CD4-positive, alpha-beta memory T cell (primary cell): ENCODE results near the gene PCDHGA5. TPM values are rescaled to one million over a fixed set of nuclear protein-coding genes. Genes with fewer than 3 reads are reported as not detected.

Experiments
- CTCF ChIA-PET: fragments of 350-600 bp; sonication (Branson Sonifier 250); formaldehyde crosslinking; loops from one replicate; lab custom pipeline; 2021; ENCODE audit warnings: inconsistent platforms; ENCODE audit not compliant: partially characterized antibody; lab: Charles Lee
- POLR2A ChIA-PET: fragments of 350-600 bp; sonication (Branson Sonifier 250); formaldehyde crosslinking; loops from one replicate; lab custom pipeline; 2021; ENCODE audit not compliant: partially characterized antibody; lab: Charles Lee
- DNase-seq, 5 donors: peaks; one replicate each; pipeline versions ENCODE4 v3.0.0 to v3.0.0-alpha.2; 2020 to 2022; ENCODE audit warnings: mixed read lengths in 1 of 5
- H3K27ac ChIP-seq: one replicate; pipeline ENCODE4 v1.7.0; 2013; ENCODE audit warnings: low read depth, low read length
- H3K27me3 ChIP-seq: 2 replicates; pipeline ENCODE4 v1.7.0; 2013; ENCODE audit warnings: mild to moderate bottlenecking, low read length, moderate library complexity; ENCODE audit not compliant: insufficient read depth
- H3K36me3 ChIP-seq: 2 replicates; pipeline ENCODE4 v1.7.0; 2013; ENCODE audit warnings: mild to moderate bottlenecking, low read length, moderate library complexity; ENCODE audit not compliant: insufficient read depth
- H3K4me1 ChIP-seq: 2 replicates; pipeline ENCODE4 v1.7.0; 2013; ENCODE audit warnings: mild to moderate bottlenecking, low read length, moderate library complexity; ENCODE audit not compliant: insufficient read depth
- H3K4me3 ChIP-seq, 2 donors: one replicate each; pipeline ENCODE4 v1.7.0; 2013; ENCODE audit warnings: low read length in 2 of 2, mild to moderate bottlenecking in 1 of 2
- H3K9me3 ChIP-seq, 2 donors: one replicate each; pipeline ENCODE4 v1.7.0; 2013; ENCODE audit warnings: low read length in 2 of 2, control low read depth in 1 of 2; ENCODE audit not compliant: control insufficient read depth in 1 of 2
- H3K27ac Mint-ChIP-seq, 7 donors: one replicate each; pipeline ENCODE4 v1.8.0; 2020 to 2021; ENCODE audit warnings: mixed read lengths in 7 of 7, mild to moderate bottlenecking in 6 of 7, inconsistent platforms in 3 of 7, moderate library complexity in 3 of 7
- H3K27me3 Mint-ChIP-seq, 2 donors: one replicate each; pipeline ENCODE4 v1.8.0; 2020 to 2021; ENCODE audit warnings: mixed read lengths in 2 of 2
- H3K36me3 Mint-ChIP-seq, 2 donors: one replicate each; pipeline ENCODE4 v1.8.0; 2020 to 2021; ENCODE audit warnings: mixed read lengths in 2 of 2, inconsistent platforms in 1 of 2, mild to moderate bottlenecking in 1 of 2
- H3K4me1 Mint-ChIP-seq, 4 donors: one replicate each; pipeline ENCODE4 v1.8.0; 2020 to 2021; ENCODE audit warnings: mixed read lengths in 4 of 4, mild to moderate bottlenecking in 1 of 4
- H3K4me3 Mint-ChIP-seq, 8 donors: one replicate each; pipeline ENCODE4 v1.8.0; 2020 to 2021; ENCODE audit warnings: mixed read lengths in 8 of 8, mild to moderate bottlenecking in 7 of 8, moderate library complexity in 6 of 8, inconsistent platforms in 3 of 8
- H3K9me3 Mint-ChIP-seq, 8 donors: one replicate each; pipeline ENCODE4 v1.8.0; 2020 to 2021; ENCODE audit warnings: mixed read lengths in 8 of 8, mild to moderate bottlenecking in 5 of 8, inconsistent platforms in 3 of 8, moderate library complexity in 1 of 8
- intact Hi-C: fragments of 100-400 bp; cut with micrococcal nuclease; formaldehyde crosslinking; loops from one replicate; pipeline ENCODE4 v1.15.1; 2023
- polyA plus RNA-seq, 2 donors: library from polyadenylated mRNA; unstranded; fragments of 300-500 nt; fragmentation: Illumina TruSeq; gene quantifications; one replicate each; pipeline ENCODE4 v1.2.3, GENCODE V29; 2021
- total RNA-seq, 2 experiments: library from RNA; stranded (reverse); gene quantifications; one replicate each; pipeline ENCODE4 v1.2.3, GENCODE V29; 2021

Gene PCDHGA5
- total and polyA plus RNA-seq, 4 experiments from 2014 or later, result 0.28 to 0.44 TPM; not detected in 2

DNA sequence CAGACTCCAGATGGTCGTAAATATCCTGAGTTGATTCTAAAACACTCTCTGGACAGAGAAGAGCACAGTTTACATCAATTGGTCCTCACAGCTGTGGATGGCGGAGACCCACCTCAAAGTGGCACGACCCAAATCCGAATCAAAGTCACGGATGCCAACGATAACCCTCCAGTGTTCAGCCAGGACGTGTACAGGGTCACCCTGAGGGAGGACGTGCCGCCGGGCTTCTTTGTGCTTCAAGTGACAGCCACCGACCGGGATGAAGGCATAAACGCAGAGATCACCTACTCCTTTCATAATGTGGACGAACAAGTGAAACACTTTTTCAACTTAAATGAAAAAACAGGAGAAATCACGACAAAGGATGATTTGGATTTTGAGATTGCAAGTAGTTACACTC lies 3.3 kb upstream of the PCDHGA5 start:
- Mint-ChIP-seq H3K9me3 (peaks cover 5 to 77% (median 68%) of the 10 kb centered on the region in 8 donors), H3K36me3 (peaks cover 9 to 12% of the 10 kb centered on the region in 2 donors), H3K27me3 (peaks cover 57% of the 10 kb centered on the region in 2 donors), H3K27ac (peak overlapping the region in 4 of 7 donors; percentile 8 to 53 (median 28)), H3K4me1 (peaks cover 0 to 5% (median 2%) of the 10 kb centered on the region in 4 donors), H3K4me3 (peak overlapping the region in 1 of 8 donors; percentile 15)
- POLR2A ChIA-PET, result no interaction called here
- no peak overlapping the region for H3K27ac ChIP-seq
- no peak overlapping the region for H3K4me3 ChIP-seq
- H3K36me3 ChIP-seq, result no peaks in the 10 kb centered on the region
- peaks cover 12% of the 10 kb centered on the region for H3K27me3 ChIP-seq
- intact Hi-C loops, result no loop called here
- no peak for DNase-seq
- H3K4me1 ChIP-seq, result no peaks in the 10 kb centered on the region
- peaks cover 0 to 4% of the 10 kb centered on the region in 2 donors for H3K9me3 ChIP-seq
- CTCF ChIA-PET, result no interaction called here

DNA sequence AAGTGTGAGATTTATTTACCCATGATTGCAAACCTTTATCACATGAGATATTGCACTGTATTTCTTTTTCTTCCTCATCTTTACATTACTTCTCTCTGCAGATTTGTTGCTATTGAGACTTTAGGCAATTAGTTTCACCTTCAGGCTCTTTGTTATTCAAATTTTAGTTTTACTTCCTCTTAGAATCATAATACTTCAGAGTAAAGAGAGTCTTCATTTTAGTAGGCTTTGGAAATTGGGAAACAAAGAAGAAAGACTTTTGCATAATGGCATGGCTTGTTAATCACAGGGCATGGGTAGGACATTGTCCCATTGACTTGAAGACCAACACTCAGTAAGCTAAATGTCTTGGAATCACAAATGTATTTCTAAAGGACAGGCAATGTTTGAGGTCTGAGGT lies 1.2 kb upstream of the PCDHGA5 start:
- H3K27me3 Mint-ChIP-seq, result peaks cover 51 to 57% of the 10 kb centered on the region in 2 donors
- H3K27ac Mint-ChIP-seq, result peak overlapping the region in 1 of 7 donors; percentile 75
- no peaks in the 10 kb centered on the region for H3K4me1 ChIP-seq
- H3K9me3 Mint-ChIP-seq, result peaks cover 5 to 77% (median 67%) of the 10 kb centered on the region in 8 donors
- peaks cover 0 to 4% of the 10 kb centered on the region in 2 donors for H3K9me3 ChIP-seq
- DNase-seq, result no peak
- intact Hi-C loops, result no loop called here
- H3K4me3 ChIP-seq, result no peak overlapping the region
- H3K27ac ChIP-seq, result no peak overlapping the region
- ChIA-PET POLR2A (no interaction called here), CTCF (no interaction called here)
- peaks cover 9 to 14% of the 10 kb centered on the region in 2 donors for H3K36me3 Mint-ChIP-seq
- H3K36me3 ChIP-seq, result no peaks in the 10 kb centered on the region
- peaks cover 14% of the 10 kb centered on the region for H3K27me3 ChIP-seq
- peak overlapping the region in 2 of 8 donors; percentile 40 to 42 for H3K4me3 Mint-ChIP-seq
- H3K4me1 Mint-ChIP-seq, result peaks cover 0 to 5% (median 2%) of the 10 kb centered on the region in 4 donors

GRCh38 chr5:141366016-141366896 lies 2.3 kb downstream of the PCDHGA5 start:
- Histone ChIP-seq H3K27me3 (peaks cover 13% of the 10 kb centered on the region), H3K36me3 (no peaks in the 10 kb centered on the region), H3K27ac (no peak overlapping the region), H3K4me3 (no peak overlapping the region), H3K4me1 (peaks cover 6% of the 10 kb centered on the region), H3K9me3 (peaks cover 0 to 2% of the 10 kb centered on the region in 2 donors)
- no peak for DNase-seq
- Mint-ChIP-seq H3K4me1 (peaks cover 2 to 11% (median 6%) of the 10 kb centered on the region in 4 donors), H3K9me3 (peaks cover 5 to 73% (median 56%) of the 10 kb centered on the region in 8 donors), H3K36me3 (peaks cover 5 to 9% of the 10 kb centered on the region in 2 donors), H3K4me3 (no peak overlapping the region), H3K27ac (peak overlapping the region in 1 of 7 donors; percentile 46), H3K27me3 (peaks cover 47 to 53% of the 10 kb centered on the region in 2 donors)
- intact Hi-C loops, result no loop called here
- ChIA-PET POLR2A (no interaction called here), CTCF (no interaction called here)

GRCh38 chr5:141369994-141370848 lies 6.3 kb downstream of the PCDHGA5 start, which contains the start of gene PCDHGB3:
Gene PCDHGB3 (plus strand): TSS chr5:141370242. CDS start chr5:141370395, 153 bp downstream.
- Histone ChIP-seq H3K4me1 (peaks cover 6% of the 10 kb centered on the region), H3K27me3 (peaks cover 20% of the 10 kb centered on the region), H3K36me3 (no peaks in the 10 kb centered on the region), H3K9me3 (no peaks in the 10 kb centered on the region), H3K27ac (no peak within 1 kb of the TSS), H3K4me3 (peak within 1 kb of the TSS in 1 of 2 donors; percentile 15)
- H3K9me3 Mint-ChIP-seq, result peaks cover 2 to 76% (median 53%) of the 10 kb centered on the region in 8 donors
- H3K36me3 Mint-ChIP-seq, result peaks cover 7 to 8% of the 10 kb centered on the region in 2 donors
- H3K4me3 Mint-ChIP-seq, result peak within 1 kb of the TSS; percentile 69 to 89 (median 83)
- CTCF ChIA-PET, result interaction anchor here (1.1 to 2.5 kb wide), 9 partner anchors 10 to 197 kb away, joined by 3 to 17 read pairs (median 7); partner anchors contain the start of gene PCDHGB4
- POLR2A ChIA-PET, result interaction anchor here (0.7 to 0.9 kb wide), 2 partner anchors 50 to 194 kb away, joined by 3 to 4 read pairs; partner anchors contain the start of gene TAF7
- peaks cover 43 to 46% of the 10 kb centered on the region in 2 donors for H3K27me3 Mint-ChIP-seq
- intact Hi-C loops, result loop anchor here (1.0 kb wide), 2 partner anchors 142 to 194 kb away; no protein-coding TSS in a partner anchor
- peak in 4 of 5 donors; percentile 30 to 49 (median 37) for DNase-seq
- peaks cover 4 to 11% (median 8%) of the 10 kb centered on the region in 4 donors for H3K4me1 Mint-ChIP-seq
- H3K27ac Mint-ChIP-seq, result peak within 1 kb of the TSS in 1 of 7 donors; percentile 68

DNA sequence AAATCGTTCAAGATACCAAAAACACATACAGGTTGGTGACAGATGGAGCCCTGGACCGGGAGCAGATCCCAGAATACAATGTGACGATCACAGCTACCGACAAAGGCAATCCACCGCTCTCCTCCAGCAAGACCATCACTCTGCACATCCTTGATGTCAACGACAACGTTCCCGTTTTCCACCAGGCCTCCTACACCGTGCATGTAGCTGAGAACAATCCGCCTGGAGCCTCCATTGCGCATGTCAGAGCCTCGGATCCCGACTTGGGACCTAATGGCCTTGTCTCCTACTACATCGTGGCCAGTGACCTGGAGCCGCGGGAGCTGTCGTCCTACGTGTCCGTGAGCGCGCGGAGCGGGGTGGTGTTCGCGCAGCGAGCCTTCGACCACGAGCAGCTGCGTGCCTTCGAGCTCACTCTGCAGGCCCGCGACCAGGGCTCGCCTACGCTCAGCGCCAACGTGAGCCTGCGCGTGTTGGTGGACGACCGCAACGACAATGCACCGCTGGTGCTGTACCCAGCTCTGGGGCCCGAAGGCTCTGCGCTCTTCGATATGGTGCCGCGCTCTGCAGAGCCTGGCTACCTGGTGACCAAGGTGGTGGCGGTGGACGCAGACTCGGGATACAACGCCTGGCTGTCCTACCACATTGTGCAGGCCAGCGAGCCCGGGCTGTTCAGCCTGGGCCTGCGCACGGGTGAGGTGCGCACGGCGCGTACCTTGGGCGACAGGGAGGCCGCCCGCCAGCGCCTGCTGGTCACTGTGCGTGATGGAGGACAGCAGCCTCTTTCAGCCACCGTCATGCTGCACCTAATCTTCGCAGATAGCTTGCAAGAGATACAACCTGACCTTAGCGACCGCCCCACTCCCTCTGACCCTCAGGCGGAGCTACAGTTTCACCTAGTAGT lies 7.9 kb downstream of the PCDHGA5 start:
- no peak overlapping the region for H3K27ac ChIP-seq
- H3K4me1 Mint-ChIP-seq, result peaks cover 4 to 11% (median 8%) of the 10 kb centered on the region in 4 donors
- H3K27me3 ChIP-seq, result peaks cover 18% of the 10 kb centered on the region
- intact Hi-C loops, result no loop called here
- peaks cover 41 to 42% of the 10 kb centered on the region in 2 donors for H3K27me3 Mint-ChIP-seq
- peaks cover 0 to 69% (median 50%) of the 10 kb centered on the region in 8 donors for H3K9me3 Mint-ChIP-seq
- no peaks in the 10 kb centered on the region for H3K9me3 ChIP-seq
- peak overlapping the region in 1 of 7 donors; percentile 13 for H3K27ac Mint-ChIP-seq
- no peak overlapping the region for H3K4me3 ChIP-seq
- no peak overlapping the region for H3K4me3 Mint-ChIP-seq
- CTCF ChIA-PET, result interaction anchor here (1.0 to 2.5 kb wide), 3 partner anchors 8 to 153 kb away, joined by 3 to 17 read pairs (median 3); no protein-coding TSS in a partner anchor
- DNase-seq, result no peak
- POLR2A ChIA-PET, result no interaction called here
- H3K36me3 ChIP-seq, result no peaks in the 10 kb centered on the region
- H3K4me1 ChIP-seq, result peaks cover 6% of the 10 kb centered on the region
- peaks cover 6 to 7% of the 10 kb centered on the region in 2 donors for H3K36me3 Mint-ChIP-seq
